Left ventricle myocardium inferior (tissue), 1 donor: ENCODE data around the gene GRIK5. TPM values are rescaled to one million over a fixed set of nuclear protein-coding genes. Genes with fewer than 3 reads are reported as not detected.

ENCODE experiments used
- DNase-seq: peaks from one replicate; pipeline ENCODE4 v3.0.0-alpha.2; 2020
- H3K27ac ChIP-seq: fragments of 200-600 bp; replicated peaks from 2 replicates; pipeline ENCODE4 v1.8.0; 2021
- H3K27me3 ChIP-seq: fragments of 200-600 bp; 2 replicates; pipeline ENCODE4 v1.8.0; 2021; ENCODE audit warnings: low read depth
- H3K36me3 ChIP-seq: fragments of 200-600 bp; 2 replicates; pipeline ENCODE4 v1.8.0; 2021
- H3K4me1 ChIP-seq: fragments of 200-600 bp; 2 replicates; pipeline ENCODE4 v1.8.0; 2021
- H3K4me3 ChIP-seq: fragments of 200-600 bp; 2 replicates; pipeline ENCODE4 v1.8.0; 2021; ENCODE audit warnings: mild to moderate bottlenecking, moderate library complexity
- H3K9me3 ChIP-seq: fragments of 200-600 bp; replicated peaks from 2 replicates; pipeline ENCODE4 v1.8.0; 2021
- intact Hi-C: fragments of 100-400 bp; cut with micrococcal nuclease; formaldehyde crosslinking; loops from one replicate; pipeline ENCODE4 v1.11.0; 2022
- total RNA-seq: library from RNA; stranded (reverse); fragmentation: NEBNext Ultra II Directional; extraction: Animal tissue kit (Norgen Biotek cat#: 25700); gene quantifications from one replicate; pipeline ENCODE4 v1.2.1, GENCODE V29; 2021
- TF ChIP-seq, protein P1 (sequence below): fragments of 200-600 bp; IDR thresholded peaks from 2 replicates; pipeline ENCODE4 v1.8.0; 2021; ENCODE audit warnings: antibody characterized with exemption, mild to moderate bottlenecking, borderline replicate concordance
- donor health status: DM: no; HTN: yes; CAD: no; lungs with severe emphysema.

GRIK5 gene
- total RNA-seq, 1 donor from 2014 or later = 2.1 TPM

DNA sequence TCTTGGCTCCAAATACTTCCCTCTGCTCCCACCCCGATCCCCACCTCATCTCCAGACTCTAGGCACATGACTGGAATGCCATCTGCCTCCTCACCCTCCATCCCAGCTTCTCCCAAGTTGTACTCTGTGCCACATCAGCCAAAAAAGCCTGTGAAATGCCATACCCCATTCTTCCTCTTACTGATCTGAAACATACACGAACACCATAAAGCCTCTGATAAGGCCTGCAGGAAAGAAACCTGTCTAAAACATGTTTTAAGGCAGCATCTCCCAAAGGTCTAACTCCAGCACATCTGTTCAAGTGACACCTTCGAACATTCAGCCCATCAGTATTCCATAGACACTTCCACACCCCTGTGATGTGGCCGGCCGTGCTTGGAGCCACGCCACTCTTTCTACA lies 5.6 kb downstream of the GRIK5 start:
- Histone ChIP-seq H3K36me3 (no peaks in the 10 kb centered on the region), H3K4me1 (peaks cover 3% of the 10 kb centered on the region)

GRCh38 chr19:42062381-42062780 lies 7.6 kb downstream of the GRIK5 start:
- Histone ChIP-seq H3K36me3 (no peaks in the 10 kb centered on the region), H3K27me3 (peaks cover 27% of the 10 kb centered on the region), H3K4me1 (no peaks in the 10 kb centered on the region), H3K27ac (no peak overlapping the region), H3K4me3 (no peak overlapping the region), H3K9me3 (no peaks in the 10 kb centered on the region)
- intact Hi-C loops = no loop called here
- TF ChIP-seq, protein P1, sequence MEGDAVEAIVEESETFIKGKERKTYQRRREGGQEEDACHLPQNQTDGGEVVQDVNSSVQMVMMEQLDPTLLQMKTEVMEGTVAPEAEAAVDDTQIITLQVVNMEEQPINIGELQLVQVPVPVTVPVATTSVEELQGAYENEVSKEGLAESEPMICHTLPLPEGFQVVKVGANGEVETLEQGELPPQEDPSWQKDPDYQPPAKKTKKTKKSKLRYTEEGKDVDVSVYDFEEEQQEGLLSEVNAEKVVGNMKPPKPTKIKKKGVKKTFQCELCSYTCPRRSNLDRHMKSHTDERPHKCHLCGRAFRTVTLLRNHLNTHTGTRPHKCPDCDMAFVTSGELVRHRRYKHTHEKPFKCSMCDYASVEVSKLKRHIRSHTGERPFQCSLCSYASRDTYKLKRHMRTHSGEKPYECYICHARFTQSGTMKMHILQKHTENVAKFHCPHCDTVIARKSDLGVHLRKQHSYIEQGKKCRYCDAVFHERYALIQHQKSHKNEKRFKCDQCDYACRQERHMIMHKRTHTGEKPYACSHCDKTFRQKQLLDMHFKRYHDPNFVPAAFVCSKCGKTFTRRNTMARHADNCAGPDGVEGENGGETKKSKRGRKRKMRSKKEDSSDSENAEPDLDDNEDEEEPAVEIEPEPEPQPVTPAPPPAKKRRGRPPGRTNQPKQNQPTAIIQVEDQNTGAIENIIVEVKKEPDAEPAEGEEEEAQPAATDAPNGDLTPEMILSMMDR = no peak
- no peak for DNase-seq

More for the DNA sequence above, 5.6 kb downstream of the GRIK5 start:
- DNase-seq = no peak
- intact Hi-C loops = no loop called here
- TF ChIP-seq, protein P1 = no peak
- Histone ChIP-seq H3K27me3 (peaks cover 48% of the 10 kb centered on the region), H3K27ac (no peak overlapping the region), H3K9me3 (no peaks in the 10 kb centered on the region), H3K4me3 (no peak overlapping the region)

GRCh38 chr19:42060117-42060516 lies 9.9 kb downstream of the GRIK5 start:
- TF ChIP-seq, protein P1 = no peak
- H3K36me3 ChIP-seq = no peaks in the 10 kb centered on the region
- no peak overlapping the region for H3K4me3 ChIP-seq
- no peaks in the 10 kb centered on the region for H3K4me1 ChIP-seq
- intact Hi-C loops = no loop called here
- DNase-seq = no peak
- no peaks in the 10 kb centered on the region for H3K9me3 ChIP-seq
- peaks cover 4% of the 10 kb centered on the region for H3K27me3 ChIP-seq
- H3K27ac ChIP-seq = no peak overlapping the region

DNA sequence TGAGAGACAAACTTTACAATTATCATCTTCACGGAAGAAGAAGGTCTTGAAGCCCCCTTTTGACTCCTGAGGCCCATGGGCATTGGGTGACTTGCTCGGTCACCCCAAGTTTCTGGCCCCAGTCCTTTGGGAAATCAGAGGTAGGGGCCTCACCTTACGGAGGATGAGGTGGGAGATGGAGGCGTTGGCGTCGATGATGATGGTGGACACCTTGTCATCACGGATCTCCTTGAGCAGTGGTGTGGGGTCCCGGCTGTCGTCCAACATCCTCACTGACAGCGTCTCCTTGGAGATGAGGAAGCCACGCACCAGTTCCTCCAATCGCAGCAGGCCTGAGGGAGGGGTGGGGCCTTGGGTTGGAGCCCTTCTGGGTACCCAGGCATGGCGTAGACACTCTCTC lies 10.8 kb downstream of the GRIK5 start:
- Histone ChIP-seq H3K27me3 (no peaks in the 10 kb centered on the region), H3K4me3 (no peak overlapping the region), H3K9me3 (no peaks in the 10 kb centered on the region), H3K36me3 (no peaks in the 10 kb centered on the region), H3K27ac (no peak overlapping the region), H3K4me1 (no peaks in the 10 kb centered on the region)
- DNase-seq = no peak
- TF ChIP-seq, protein P1 = no peak
- intact Hi-C loops = no loop called here

DNA sequence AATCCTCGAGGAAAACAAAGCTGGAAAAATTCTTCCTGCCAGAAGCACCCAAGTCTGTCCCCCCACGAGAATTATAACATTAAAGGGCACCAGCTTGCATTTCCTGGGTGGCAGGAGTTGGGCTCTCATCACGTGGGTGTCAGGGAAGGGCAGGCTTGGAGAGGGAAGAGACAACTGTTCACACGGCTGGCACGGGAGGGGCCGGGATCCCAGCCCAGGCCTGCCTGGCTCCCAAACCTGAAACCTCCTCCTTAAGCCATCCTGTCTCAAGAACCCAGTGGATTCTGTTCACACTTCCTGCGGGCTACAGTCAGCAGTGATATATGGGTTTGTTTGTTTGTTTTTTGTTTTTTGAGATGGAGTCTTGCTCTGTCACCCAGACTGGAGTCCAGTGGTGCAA lies 12.2 kb downstream of the GRIK5 start:
- TF ChIP-seq, protein P1 = no peak
- H3K4me1 ChIP-seq = peaks cover 6% of the 10 kb centered on the region
- H3K36me3 ChIP-seq = no peaks in the 10 kb centered on the region
- no peaks in the 10 kb centered on the region for H3K9me3 ChIP-seq
- no peak overlapping the region for H3K27ac ChIP-seq
- intact Hi-C loops = no loop called here
- H3K4me3 ChIP-seq = no peak overlapping the region
- no peak for DNase-seq
- peaks cover 3% of the 10 kb centered on the region for H3K27me3 ChIP-seq

- Histone ChIP-seq H3K4me1 (peaks cover 15% of the 10 kb centered on the region), H3K36me3 (no peaks in the 10 kb centered on the region), H3K27ac (no peak overlapping the region), H3K4me3 (no peak overlapping the region), H3K27me3 (peaks cover 3% of the 10 kb centered on the region), H3K9me3 (no peaks in the 10 kb centered on the region)
- no peak for DNase-seq
- intact Hi-C loops = no loop called here
- TF ChIP-seq, protein P1 = no peak
These were observed 15.8 kb downstream of the GRIK5 start for GRCh38 chr19:42054205-42054604.
